Brain pericyte (primary cell): ENCODE measurements around the gene UFD1.
"Not testable (repeated sequence)": the region's sequence is repeated elsewhere in the genome, so short reads cannot be mapped to it uniquely, and the experiment has no call there.

ENCODE experiments used
- DNase-seq: peaks from one replicate; pipeline ENCODE4 v3.0.0-alpha.2; 2012; ENCODE audit warnings: low read depth, low spot score

UFD1 gene

GRCh38 chr22:19449422-19449767 lies 29.6 kb downstream of the UFD1 start:
- DNase-seq, result no peak

- DNase-seq, result no peak
These were observed 30.1 kb downstream of the UFD1 start for GRCh38 chr22:19448739-19449421.

- DNase-seq, result peak; percentile 43
These were observed 30.9 kb downstream of the UFD1 start for GRCh38 chr22:19448076-19448607.

GRCh38 chr22:19447330-19448075 lies 31.5 kb downstream of the UFD1 start, which contains the start of gene C22orf39:
Gene C22orf39 (minus strand): TSS chr22:19447711. CDS start chr22:19447688, 23 bp downstream.
- DNase-seq, result peak; percentile 71

- DNase-seq, result no peak
These were observed 32.2 kb downstream of the UFD1 start for GRCh38 chr22:19446603-19447329.

- not testable (repeated sequence) for DNase-seq
These were observed 33.6 kb downstream of the UFD1 start for GRCh38 chr22:19445279-19445982.

- no peak for DNase-seq
These were observed 35.3 kb downstream of the UFD1 start for GRCh38 chr22:19443544-19444211.

- DNase-seq, result no peak
These were observed 36.8 kb downstream of the UFD1 start for GRCh38 chr22:19442166-19442565.

GRCh38 chr22:19440411-19441195 lies 38.4 kb downstream of the UFD1 start:
- no peak for DNase-seq

GRCh38 chr22:19438298-19438697 lies 40.7 kb downstream of the UFD1 start:
- DNase-seq, result no peak

- not testable (repeated sequence) for DNase-seq
These were observed 42.4 kb downstream of the UFD1 start for GRCh38 chr22:19436444-19437161.

- DNase-seq, result no peak
These were observed 44.0 kb downstream of the UFD1 start for GRCh38 chr22:19434829-19435580.

- no peak for DNase-seq
These were observed 44.6 kb downstream of the UFD1 start for GRCh38 chr22:19434401-19434800.

GRCh38 chr22:19432133-19432851 lies 46.7 kb downstream of the UFD1 start, which contains the start of gene MRPL40:
Gene MRPL40 (plus strand): TSS chr22:19432545. CDS start chr22:19432555, 10 bp downstream.
- DNase-seq, result peak; percentile 69

- no peak for DNase-seq
These were observed 47.3 kb downstream of the UFD1 start, which contains the start of gene HIRA for GRCh38 chr22:19431649-19432132. Gene HIRA (minus strand): TSS chr22:19431733. CDS start chr22:19431476, 257 bp downstream.

GRCh38 chr22:19430890-19431541 lies 48.0 kb downstream of the UFD1 start:
- DNase-seq, result no peak
